ENCODE measurements around the gene MCM6. TPM values are rescaled to one million over a fixed set of nuclear protein-coding genes. Genes with fewer than 3 reads are reported as not detected.
A peak's percentile ranks its signal among the peaks of the same experiment; 100 is the strongest.

The MCM6 gene
- total RNA-seq, 5 donors from 2014 or later (not counting 1 experiment from before 2014, with no cell fraction given): 20.8 to 29.2 (median 26.1) TPM

DNA sequence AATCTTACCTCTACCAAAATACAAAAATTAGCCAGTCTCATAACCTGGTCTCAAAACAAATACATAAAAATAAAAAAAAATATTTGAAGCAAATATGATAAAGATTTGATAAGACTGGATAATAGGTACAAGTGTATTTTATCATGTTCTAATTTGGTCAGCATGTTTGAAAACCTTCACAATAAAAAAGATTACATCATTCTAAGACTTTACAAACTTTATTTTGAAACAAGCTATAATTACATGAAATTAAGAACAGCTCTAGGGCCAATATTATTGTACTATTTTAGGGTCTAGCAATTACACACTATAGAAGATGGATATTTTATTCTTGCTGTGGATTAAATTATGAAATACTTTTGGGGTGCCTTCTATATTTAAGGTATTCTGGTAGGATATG lies 29.4 kb upstream of the MCM6 start:
- H3K9me3 Mint-ChIP-seq: no peaks in the 10 kb centered on the region
- H3K4me3 ChIP-seq (ENCODE audit: control insufficient read depth in 1 of 2, extremely low read depth in 1 of 2, low read length in 1 of 2): no peak overlapping the region
- POLR2A ChIA-PET: no interaction called here
- H3K4me1 ChIP-seq (ENCODE audit: control insufficient read depth in 1 of 2, extremely low read depth in 1 of 2, insufficient read depth in 2 of 2, low read length in 2 of 2): no peaks in the 10 kb centered on the region
- H3K27me3 ChIP-seq (replicated peaks in 1 of 2; ENCODE audit: control insufficient read depth in 2 of 2, extremely low read depth in 1 of 2, insufficient read depth in 2 of 2, low read length in 1 of 2): no peaks in the 10 kb centered on the region
- H3K36me3 ChIP-seq (ENCODE audit: control insufficient read depth in 2 of 2, extremely low read depth in 1 of 2, insufficient read depth in 1 of 2, low read length in 1 of 2): peaks cover 0 to 20% of the 10 kb centered on the region in 2 donors
- no peaks in the 10 kb centered on the region for H3K9me3 ChIP-seq
- CTCF ChIA-PET: interaction anchor here (0.6 to 1.4 kb wide), 2 partner anchors 12 to 391 kb away, joined by 3 to 4 read pairs; no protein-coding TSS in a partner anchor
- peaks cover 40% of the 10 kb centered on the region for H3K36me3 Mint-ChIP-seq
- DNase-seq (no peak), ATAC-seq (replicated peaks in 1 of 4) (no peak)
- no peaks in the 10 kb centered on the region for H3K4me1 Mint-ChIP-seq
- no peak overlapping the region for H3K4me3 Mint-ChIP-seq
- no peak overlapping the region for H3K27ac Mint-ChIP-seq
- H3K27me3 Mint-ChIP-seq: no peaks in the 10 kb centered on the region
- H3K27ac ChIP-seq (ENCODE audit: low read length): no peak overlapping the region

DNA sequence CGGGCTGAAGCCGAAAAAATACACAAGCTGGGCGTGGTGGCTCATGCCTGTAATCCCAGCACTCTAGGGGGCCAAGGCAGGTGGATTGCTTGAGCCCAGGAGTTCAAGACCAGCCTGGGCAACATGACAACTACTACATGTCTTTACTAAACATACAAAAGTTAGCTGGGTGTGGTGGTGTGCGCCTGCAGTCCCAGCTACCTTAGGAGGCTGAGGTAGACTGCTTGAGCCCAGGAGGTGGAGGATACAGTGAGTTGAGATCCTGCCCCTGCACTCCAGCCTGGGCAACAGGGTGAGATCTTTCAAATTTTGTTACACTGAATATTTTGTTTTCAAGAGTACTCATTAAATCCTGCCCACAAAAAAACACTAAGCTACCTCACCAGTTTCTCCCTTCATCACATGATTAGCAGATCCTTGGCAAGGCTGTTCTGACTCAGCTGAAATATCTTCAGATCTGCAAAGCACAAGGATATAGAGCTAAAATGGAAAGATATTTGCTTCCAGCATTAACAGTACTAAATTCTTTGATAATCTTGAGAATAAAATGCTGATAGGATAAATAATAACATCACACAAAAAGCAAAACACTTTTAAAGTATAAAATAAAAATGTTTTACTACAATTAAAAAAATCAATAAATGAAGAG lies 28.2 kb upstream of the MCM6 start:
- Mint-ChIP-seq H3K27me3 (no peaks in the 10 kb centered on the region), H3K36me3 (peaks cover 36% of the 10 kb centered on the region), H3K9me3 (no peaks in the 10 kb centered on the region), H3K4me3 (no peak overlapping the region), H3K27ac (peak overlapping the region in 1 of 2 donors; percentile 71), H3K4me1 (no peaks in the 10 kb centered on the region)
- no peak overlapping the region for H3K27ac ChIP-seq (ENCODE audit: low read length)
- ATAC-seq (replicated peaks in 1 of 4) (no peak), DNase-seq (no peak)
- ChIA-PET POLR2A (interaction anchor here in 1 of 2 donors (0.6 kb wide), 1 partner anchor 404 kb away, joined by 5 read pairs; no protein-coding TSS in a partner anchor), CTCF (interaction anchor here (0.6 to 0.9 kb wide), 3 partner anchors 10 to 185 kb away, joined by 3 to 5 read pairs (median 5); no protein-coding TSS in a partner anchor)
- no peaks in the 10 kb centered on the region for H3K9me3 ChIP-seq
- 95% methylated on average over 3 of the region's 4 CpGs for whole genome bisulfite sequencing (ENCODE audit: insufficient coverage)
- no peaks in the 10 kb centered on the region for H3K4me1 ChIP-seq (ENCODE audit: control insufficient read depth in 1 of 2, extremely low read depth in 1 of 2, insufficient read depth in 2 of 2, low read length in 2 of 2)
- peaks cover 0 to 13% of the 10 kb centered on the region in 2 donors for H3K36me3 ChIP-seq (ENCODE audit: control insufficient read depth in 2 of 2, extremely low read depth in 1 of 2, insufficient read depth in 1 of 2, low read length in 1 of 2)
- H3K4me3 ChIP-seq (ENCODE audit: control insufficient read depth in 1 of 2, extremely low read depth in 1 of 2, low read length in 1 of 2): no peak overlapping the region
- H3K27me3 ChIP-seq (replicated peaks in 1 of 2; ENCODE audit: control insufficient read depth in 2 of 2, extremely low read depth in 1 of 2, insufficient read depth in 2 of 2, low read length in 1 of 2): no peaks in the 10 kb centered on the region

DNA sequence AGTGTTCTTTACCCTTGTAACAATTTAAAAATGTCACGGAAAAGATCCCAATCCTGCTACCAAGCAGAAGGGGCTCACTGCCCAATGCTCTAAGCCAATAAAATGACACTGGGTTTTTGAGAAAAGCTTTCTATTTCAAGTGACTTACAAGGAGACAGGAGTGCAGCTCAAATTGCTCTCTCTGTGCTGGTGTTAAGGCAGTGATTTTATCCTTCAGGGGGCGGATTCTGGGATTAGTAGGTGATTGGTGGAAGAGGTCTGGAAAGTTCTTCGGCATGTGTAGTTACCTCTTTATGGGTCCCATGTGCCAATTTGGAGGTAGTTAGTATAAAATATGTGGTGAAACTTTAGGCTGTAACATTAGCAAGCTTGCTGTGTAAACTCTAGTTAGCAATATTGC lies 27.4 kb upstream of the MCM6 start:
- ATAC-seq (replicated peaks in 1 of 4): no peak

DNA sequence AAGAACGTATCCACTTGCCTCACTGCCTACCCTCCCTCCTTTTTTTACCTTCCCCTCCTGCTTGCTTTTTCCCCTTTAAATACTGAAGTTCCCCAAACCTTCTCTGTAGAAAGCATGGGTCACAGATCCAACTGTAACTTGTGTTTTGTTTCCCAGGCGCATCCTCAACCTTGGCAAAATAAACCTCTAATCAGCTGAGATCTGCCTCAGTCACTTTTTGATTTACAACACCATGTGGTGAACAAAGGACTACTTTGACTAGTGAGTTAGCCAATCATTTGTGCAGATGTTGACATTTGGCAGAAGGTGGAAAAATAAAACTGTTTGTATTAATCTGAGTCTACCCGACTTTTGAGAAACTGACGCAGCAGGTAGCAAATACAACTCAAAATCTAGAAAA lies 23.3 kb upstream of the MCM6 start:
- 88% methylated on average over 2 of the region's 4 CpGs for WGBS (ENCODE audit: insufficient coverage)
- no peaks in the 10 kb centered on the region for H3K9me3 Mint-ChIP-seq
- H3K4me3 Mint-ChIP-seq: no peak overlapping the region
- Histone ChIP-seq H3K4me1 (ENCODE audit: control insufficient read depth in 1 of 2, extremely low read depth in 1 of 2, insufficient read depth in 2 of 2, low read length in 2 of 2) (no peaks in the 10 kb centered on the region), H3K27ac (ENCODE audit: low read length) (no peak overlapping the region), H3K36me3 (ENCODE audit: control insufficient read depth in 2 of 2, extremely low read depth in 1 of 2, insufficient read depth in 1 of 2, low read length in 1 of 2) (peaks cover 2 to 3% of the 10 kb centered on the region in 2 donors), H3K4me3 (ENCODE audit: control insufficient read depth in 1 of 2, extremely low read depth in 1 of 2, low read length in 1 of 2) (no peak overlapping the region), H3K9me3 (no peaks in the 10 kb centered on the region), H3K27me3 (replicated peaks in 1 of 2; ENCODE audit: control insufficient read depth in 2 of 2, extremely low read depth in 1 of 2, insufficient read depth in 2 of 2, low read length in 1 of 2) (no peaks in the 10 kb centered on the region)
- POLR2A ChIA-PET: interaction anchor here in 1 of 2 donors (0.6 kb wide), 1 partner anchor 14 kb away, joined by 4 read pairs; no protein-coding TSS in a partner anchor
- CTCF ChIA-PET: interaction anchor here (0.5 to 0.7 kb wide), 3 partner anchors 89 to 1670 kb away, joined by 3 read pairs; no protein-coding TSS in a partner anchor
- peaks cover 17% of the 10 kb centered on the region for H3K36me3 Mint-ChIP-seq
- no peak overlapping the region for H3K27ac Mint-ChIP-seq
- DNase-seq (no peak), ATAC-seq (replicated peaks in 1 of 4) (no peak)
- no peaks in the 10 kb centered on the region for H3K4me1 Mint-ChIP-seq
- no peaks in the 10 kb centered on the region for H3K27me3 Mint-ChIP-seq

More for the DNA sequence above, 27.4 kb upstream of the MCM6 start:
- ChIA-PET POLR2A (interaction anchor here in 1 of 2 donors (0.7 kb wide), 1 partner anchor 464 kb away, joined by 9 read pairs; no protein-coding TSS in a partner anchor), CTCF (interaction anchor here in 1 of 2 donors (0.7 kb wide), 1 partner anchor 150 kb away, joined by 4 read pairs; no protein-coding TSS in a partner anchor)
- Histone ChIP-seq H3K27me3 (replicated peaks in 1 of 2; ENCODE audit: control insufficient read depth in 2 of 2, extremely low read depth in 1 of 2, insufficient read depth in 2 of 2, low read length in 1 of 2) (no peaks in the 10 kb centered on the region), H3K4me3 (ENCODE audit: control insufficient read depth in 1 of 2, extremely low read depth in 1 of 2, low read length in 1 of 2) (no peak overlapping the region), H3K27ac (ENCODE audit: low read length) (no peak overlapping the region), H3K36me3 (ENCODE audit: control insufficient read depth in 2 of 2, extremely low read depth in 1 of 2, insufficient read depth in 1 of 2, low read length in 1 of 2) (peaks cover 1 to 8% of the 10 kb centered on the region in 2 donors), H3K9me3 (no peaks in the 10 kb centered on the region), H3K4me1 (ENCODE audit: control insufficient read depth in 1 of 2, extremely low read depth in 1 of 2, insufficient read depth in 2 of 2, low read length in 2 of 2) (no peaks in the 10 kb centered on the region)
- no peaks in the 10 kb centered on the region for H3K27me3 Mint-ChIP-seq
- no peak for DNase-seq
- no peaks in the 10 kb centered on the region for H3K9me3 Mint-ChIP-seq
- no peaks in the 10 kb centered on the region for H3K4me1 Mint-ChIP-seq
- no peak overlapping the region for H3K27ac Mint-ChIP-seq
- H3K36me3 Mint-ChIP-seq: peaks cover 34% of the 10 kb centered on the region
- H3K4me3 Mint-ChIP-seq: no peak overlapping the region
- no CpG with 5 or more reads among the region's 3 CpGs for WGBS (ENCODE audit: insufficient coverage)

DNA sequence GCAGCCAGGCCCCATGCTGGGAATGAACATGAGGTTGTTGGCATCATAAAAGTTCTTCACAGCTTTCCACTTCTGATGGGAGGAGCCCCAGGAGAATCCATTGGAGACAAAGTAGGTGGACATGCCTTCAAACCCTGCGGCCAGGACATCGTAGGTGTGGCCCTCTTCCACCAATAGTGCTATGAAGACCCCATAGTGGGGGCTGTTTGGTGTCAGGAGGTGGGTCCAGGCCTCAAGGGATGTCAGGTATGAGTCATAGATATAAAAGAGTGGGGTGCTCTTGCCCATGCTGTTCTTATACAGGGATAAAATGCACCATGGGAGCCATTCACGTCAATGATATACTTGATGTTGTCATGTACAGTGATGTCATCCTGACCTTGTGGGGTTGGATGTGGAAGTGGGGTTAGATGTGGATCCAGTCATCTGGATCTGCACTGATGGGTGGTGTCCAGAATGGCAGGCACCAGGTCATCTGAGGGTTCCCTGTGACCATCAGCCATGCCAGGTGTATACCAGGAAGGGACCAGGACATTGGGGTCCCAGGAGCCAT lies 22.1 kb upstream of the MCM6 start:
- Mint-ChIP-seq H3K27me3 (no peaks in the 10 kb centered on the region), H3K9me3 (no peaks in the 10 kb centered on the region), H3K4me3 (no peak overlapping the region), H3K27ac (no peak overlapping the region), H3K36me3 (peaks cover 17% of the 10 kb centered on the region), H3K4me1 (no peaks in the 10 kb centered on the region)
- Histone ChIP-seq H3K36me3 (ENCODE audit: control insufficient read depth in 2 of 2, extremely low read depth in 1 of 2, insufficient read depth in 1 of 2, low read length in 1 of 2) (peaks cover 0 to 2% of the 10 kb centered on the region in 2 donors), H3K4me3 (ENCODE audit: control insufficient read depth in 1 of 2, extremely low read depth in 1 of 2, low read length in 1 of 2) (no peak overlapping the region), H3K27me3 (replicated peaks in 1 of 2; ENCODE audit: control insufficient read depth in 2 of 2, extremely low read depth in 1 of 2, insufficient read depth in 2 of 2, low read length in 1 of 2) (no peaks in the 10 kb centered on the region), H3K27ac (ENCODE audit: low read length) (no peak overlapping the region), H3K9me3 (no peaks in the 10 kb centered on the region), H3K4me1 (ENCODE audit: control insufficient read depth in 1 of 2, extremely low read depth in 1 of 2, insufficient read depth in 2 of 2, low read length in 2 of 2) (no peaks in the 10 kb centered on the region)
- POLR2A ChIA-PET: no interaction called here
- CTCF ChIA-PET: no interaction called here
- WGBS (ENCODE audit: insufficient coverage): 90% methylated on average over 2 of the region's 3 CpGs
- ATAC-seq (replicated peaks in 1 of 4) (peak in 1 of 4 experiments; percentile 9), DNase-seq (no peak)

DNA sequence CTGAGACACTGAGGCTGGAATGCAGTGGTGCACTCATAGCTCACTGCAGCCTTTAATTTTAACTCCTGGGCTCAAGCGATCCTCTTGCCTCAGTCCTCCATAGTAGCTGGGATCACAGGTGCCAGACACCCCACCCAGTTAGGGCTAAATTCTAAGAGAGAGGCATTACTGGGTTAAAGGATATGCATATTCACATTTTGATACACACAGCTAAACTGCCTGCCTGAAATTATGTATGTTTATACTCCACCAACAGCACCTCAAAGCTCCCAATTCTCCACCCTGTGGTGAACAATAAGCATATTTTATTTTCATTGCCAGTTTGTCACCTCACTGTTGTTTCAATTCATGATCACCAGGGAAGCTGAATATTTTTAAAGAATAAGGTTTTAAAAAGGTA lies 18.7 kb upstream of the MCM6 start:
- Mint-ChIP-seq H3K36me3 (peaks cover 9% of the 10 kb centered on the region), H3K27me3 (no peaks in the 10 kb centered on the region), H3K9me3 (no peaks in the 10 kb centered on the region), H3K4me3 (no peak overlapping the region), H3K4me1 (no peaks in the 10 kb centered on the region), H3K27ac (no peak overlapping the region)
- no peak overlapping the region for H3K4me3 ChIP-seq (ENCODE audit: control insufficient read depth in 1 of 2, extremely low read depth in 1 of 2, low read length in 1 of 2)
- no peaks in the 10 kb centered on the region for H3K9me3 ChIP-seq
- no peaks in the 10 kb centered on the region for H3K4me1 ChIP-seq (ENCODE audit: control insufficient read depth in 1 of 2, extremely low read depth in 1 of 2, insufficient read depth in 2 of 2, low read length in 2 of 2)
- DNase-seq (no peak), ATAC-seq (replicated peaks in 1 of 4) (no peak)
- WGBS (ENCODE audit: insufficient coverage): 100% methylated on average over 1 of the region's 1 CpG
- H3K36me3 ChIP-seq (ENCODE audit: control insufficient read depth in 2 of 2, extremely low read depth in 1 of 2, insufficient read depth in 1 of 2, low read length in 1 of 2): peaks cover 0 to 2% of the 10 kb centered on the region in 2 donors
- H3K27ac ChIP-seq (ENCODE audit: low read length): no peak overlapping the region
- H3K27me3 ChIP-seq (replicated peaks in 1 of 2; ENCODE audit: control insufficient read depth in 2 of 2, extremely low read depth in 1 of 2, insufficient read depth in 2 of 2, low read length in 1 of 2): no peaks in the 10 kb centered on the region
- ChIA-PET CTCF (interaction anchor here in 1 of 2 donors (1.2 kb wide), 1 partner anchor 19 kb away, joined by 5 read pairs; no protein-coding TSS in a partner anchor), POLR2A (interaction anchor here in 1 of 2 donors (0.5 to 0.6 kb wide), 2 partner anchors 193 to 465 kb away, joined by 3 to 11 read pairs; no protein-coding TSS in a partner anchor)
